Ectodermal cell (in vitro differentiated cells): Measurements from ENCODE around the gene SLC24A3.

ENCODE experiments used
- H3K27ac ChIP-seq: 2 replicates; pipeline ENCODE4 v1.7.0; 2013; ENCODE audit warnings: mild to moderate bottlenecking, low read depth, low read length; ENCODE audit not compliant: insufficient read depth, poor library complexity, severe bottlenecking
- H3K27me3 ChIP-seq: 2 replicates; pipeline ENCODE4 v1.7.0; 2013; ENCODE audit warnings: mild to moderate bottlenecking, low read length; ENCODE audit not compliant: insufficient read depth, control insufficient read depth, poor library complexity, severe bottlenecking
- H3K36me3 ChIP-seq: one replicate; pipeline ENCODE4 v1.7.0; 2013; ENCODE audit warnings: low read length; ENCODE audit not compliant: control insufficient read depth, insufficient read depth
- H3K4me1 ChIP-seq: one replicate; pipeline ENCODE4 v1.7.0; 2013; ENCODE audit warnings: low read length; ENCODE audit not compliant: control insufficient read depth, insufficient read depth
- H3K4me3 ChIP-seq: 2 replicates; pipeline ENCODE4 v1.7.0; 2013; ENCODE audit warnings: low read depth, low read length, control low read depth; ENCODE audit not compliant: insufficient read depth
- H3K9me3 ChIP-seq: 2 replicates; pipeline ENCODE4 v1.7.0; 2013; ENCODE audit warnings: mild to moderate bottlenecking, low read length, moderate library complexity; ENCODE audit not compliant: control insufficient read depth
- WGBS, 2 experiments: methylation state at CpG; one replicate each; pipeline ENCODE4 v1.1.7; 2013; ENCODE audit warnings: missing lambda C conversion rate in 2 of 2; 5-methylcytosine and 5-hydroxymethylcytosine counted together

SLC24A3 gene

GRCh38 chr20:19314621-19315020 lies 102.2 kb downstream of the SLC24A3 start:
- Histone ChIP-seq H3K4me1 (peaks cover 3% of the 10 kb centered on the region), H3K4me3 (no peak overlapping the region), H3K27me3 (no peaks in the 10 kb centered on the region), H3K9me3 (no peaks in the 10 kb centered on the region), H3K36me3 (no peaks in the 10 kb centered on the region), H3K27ac (no peak overlapping the region)
- 96 to 97% methylated on average over 7 of the region's 7 CpGs for WGBS, 2 experiments

DNA sequence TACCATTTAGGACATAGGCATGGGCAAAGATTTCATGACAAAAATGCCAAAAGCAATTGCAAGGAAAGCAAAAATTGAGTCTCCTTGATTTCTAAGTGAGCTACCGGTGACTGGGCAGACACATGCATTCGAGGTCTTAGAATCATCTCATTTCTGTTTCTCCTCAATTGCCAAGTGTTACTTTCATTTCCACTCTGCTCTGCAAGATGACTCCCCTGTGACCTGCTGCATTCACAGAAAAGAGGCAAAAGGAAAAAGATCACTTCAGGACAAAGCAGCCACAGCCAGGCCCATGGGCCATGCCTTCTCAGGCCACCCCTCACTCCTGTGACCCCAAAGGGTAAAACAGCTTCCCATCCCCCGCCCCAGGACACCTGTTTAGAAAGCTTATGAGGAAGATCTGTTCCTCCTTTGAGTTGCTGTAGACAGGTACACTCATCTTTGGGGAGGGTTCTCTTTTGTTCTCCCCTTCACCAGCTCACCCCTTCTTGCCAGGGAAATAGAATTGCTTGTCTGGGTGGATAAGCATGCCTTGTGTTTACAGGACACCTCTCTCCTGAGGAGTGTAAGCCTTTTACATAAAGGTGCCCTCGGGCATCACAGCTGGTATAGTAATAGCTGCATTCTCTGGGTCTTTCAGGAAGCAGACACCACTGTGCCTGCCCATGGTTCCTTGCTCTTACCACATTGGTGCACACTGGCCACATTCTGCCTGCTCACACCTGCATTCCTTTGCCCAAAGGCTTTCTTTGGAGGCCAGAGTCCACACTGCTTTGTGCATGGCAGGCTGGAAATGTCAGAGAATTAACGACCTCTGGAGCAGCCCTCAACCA lies 105.0 kb downstream of the SLC24A3 start:
- Histone ChIP-seq H3K4me1 (peaks cover 3% of the 10 kb centered on the region), H3K27me3 (no peaks in the 10 kb centered on the region), H3K36me3 (no peaks in the 10 kb centered on the region), H3K4me3 (no peak overlapping the region), H3K27ac (no peak overlapping the region), H3K9me3 (no peaks in the 10 kb centered on the region)
- 79 to 92% methylated on average over 5 of the region's 5 CpGs for WGBS, 2 experiments

DNA sequence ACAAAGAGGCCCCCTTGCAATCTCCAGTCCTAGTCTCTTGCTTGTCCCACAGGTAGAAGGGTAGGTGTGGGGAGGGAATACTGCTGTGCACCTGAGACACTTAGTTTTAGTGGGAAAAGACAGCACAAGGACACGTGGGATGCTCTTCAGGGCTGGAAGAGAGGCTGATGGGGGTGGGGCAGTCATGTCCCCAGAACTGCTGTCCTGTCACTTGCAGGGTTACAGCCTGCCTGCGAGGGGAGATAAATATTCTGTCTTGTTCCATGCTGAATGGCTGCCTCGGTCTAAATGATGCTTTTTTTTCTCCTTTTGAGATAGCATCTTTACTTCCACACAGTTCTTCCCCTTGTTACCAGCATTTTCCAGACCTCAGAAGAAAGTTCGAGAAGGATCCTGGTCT lies 106.2 kb downstream of the SLC24A3 start:
- no peaks in the 10 kb centered on the region for H3K9me3 ChIP-seq
- H3K36me3 ChIP-seq: no peaks in the 10 kb centered on the region
- H3K4me3 ChIP-seq: no peak overlapping the region
- H3K4me1 ChIP-seq: peaks cover 3% of the 10 kb centered on the region
- H3K27me3 ChIP-seq: no peaks in the 10 kb centered on the region
- H3K27ac ChIP-seq: no peak overlapping the region
- 87 to 90% methylated on average over 4 of the region's 4 CpGs for WGBS, 2 experiments

DNA sequence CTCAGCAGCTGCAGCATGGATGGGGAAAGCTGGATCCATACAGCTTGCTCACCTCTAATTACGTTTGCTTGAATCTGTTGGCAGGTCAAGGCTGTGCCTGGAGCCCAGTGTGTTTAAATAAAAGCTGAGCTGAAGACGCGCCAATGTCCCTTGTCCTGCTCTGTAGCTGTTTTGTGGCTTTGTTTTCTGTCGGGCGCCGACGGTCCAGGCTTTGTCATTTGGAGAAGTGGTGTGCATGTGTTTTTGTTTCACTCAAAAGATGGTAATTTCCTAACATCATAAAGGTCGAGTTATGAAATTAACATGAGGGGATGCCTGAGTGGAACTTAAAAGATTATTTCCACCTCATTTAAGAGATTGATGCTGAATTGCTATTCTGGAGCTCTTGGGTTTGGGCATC lies 107.6 kb downstream of the SLC24A3 start:
- H3K36me3 ChIP-seq: no peaks in the 10 kb centered on the region
- H3K4me1 ChIP-seq: peaks cover 3% of the 10 kb centered on the region
- H3K27ac ChIP-seq: no peak overlapping the region
- no peaks in the 10 kb centered on the region for H3K27me3 ChIP-seq
- H3K9me3 ChIP-seq: no peaks in the 10 kb centered on the region
- 93 to 94% methylated on average over 8 of the region's 8 CpGs for WGBS, 2 experiments
- no peak overlapping the region for H3K4me3 ChIP-seq

GRCh38 chr20:19321176-19321575 lies 108.7 kb downstream of the SLC24A3 start:
- peaks cover 3% of the 10 kb centered on the region for H3K4me1 ChIP-seq
- no peak overlapping the region for H3K4me3 ChIP-seq
- no peaks in the 10 kb centered on the region for H3K36me3 ChIP-seq
- no peaks in the 10 kb centered on the region for H3K27me3 ChIP-seq
- no peak overlapping the region for H3K27ac ChIP-seq
- no peaks in the 10 kb centered on the region for H3K9me3 ChIP-seq
- 94 to 95% methylated on average over 5 of the region's 5 CpGs for WGBS, 2 experiments

DNA sequence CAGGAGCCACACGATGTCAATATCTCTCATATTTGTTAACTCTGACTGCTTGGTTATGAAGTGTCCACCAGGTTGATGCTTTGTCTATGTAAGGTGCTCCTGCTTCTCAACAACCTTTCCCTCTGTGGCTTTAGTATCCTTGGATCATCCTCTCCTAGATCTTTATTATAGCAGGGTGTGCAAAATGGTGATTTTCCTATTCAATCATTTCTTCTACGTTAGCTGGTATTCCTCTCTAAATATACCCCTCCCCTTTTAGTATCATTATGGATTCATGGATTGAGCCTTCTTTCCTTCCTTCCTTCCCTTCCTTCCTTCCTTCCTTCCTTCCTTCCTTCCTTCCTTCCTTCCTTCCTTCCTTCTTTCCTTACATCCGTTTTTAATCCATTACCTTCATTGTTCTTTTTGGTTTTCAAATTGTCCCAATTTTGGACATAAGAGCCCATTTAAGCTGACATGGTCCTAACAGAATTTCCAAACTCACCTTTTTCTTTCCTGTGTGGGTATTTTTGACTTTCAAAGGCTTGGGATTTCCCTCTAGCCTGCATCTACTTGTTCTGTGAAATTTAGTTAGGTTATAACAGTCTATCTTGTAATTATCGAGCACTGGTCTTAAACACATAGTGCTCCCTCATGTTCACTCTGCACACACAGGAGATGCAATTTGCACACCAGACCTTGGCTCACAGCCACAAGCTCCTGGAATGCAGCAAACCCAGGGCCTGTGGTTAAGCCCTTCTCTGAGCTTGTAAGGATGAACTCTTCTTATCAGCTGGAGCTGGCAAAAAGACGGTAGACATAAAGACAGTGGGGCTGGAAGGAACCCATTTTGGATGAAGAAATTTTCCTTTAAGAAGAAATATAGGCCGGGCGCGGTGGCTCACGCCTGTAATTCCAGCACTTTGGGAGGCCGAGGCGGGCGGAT lies 109.9 kb downstream of the SLC24A3 start:
- H3K4me3 ChIP-seq: no peak overlapping the region
- H3K9me3 ChIP-seq: no peaks in the 10 kb centered on the region
- H3K36me3 ChIP-seq: no peaks in the 10 kb centered on the region
- H3K27me3 ChIP-seq: no peaks in the 10 kb centered on the region
- 89 to 93% methylated on average over 8 to 10 of the region's 12 CpGs for WGBS, 2 experiments
- H3K4me1 ChIP-seq: peaks cover 3% of the 10 kb centered on the region
- no peak overlapping the region for H3K27ac ChIP-seq

- H3K4me1 ChIP-seq: no peaks in the 10 kb centered on the region
- H3K27me3 ChIP-seq: no peaks in the 10 kb centered on the region
- H3K9me3 ChIP-seq: no peaks in the 10 kb centered on the region
- 94 to 95% methylated on average over 5 of the region's 5 CpGs for WGBS, 2 experiments
- no peak overlapping the region for H3K4me3 ChIP-seq
- no peak overlapping the region for H3K27ac ChIP-seq
- H3K36me3 ChIP-seq: no peaks in the 10 kb centered on the region
Observed at GRCh38 chr20:19327401-19327800, 115.0 kb downstream of the SLC24A3 start.

GRCh38 chr20:19328676-19329075 lies 116.2 kb downstream of the SLC24A3 start:
- no peak overlapping the region for H3K27ac ChIP-seq
- H3K36me3 ChIP-seq: no peaks in the 10 kb centered on the region
- H3K4me1 ChIP-seq: no peaks in the 10 kb centered on the region
- H3K9me3 ChIP-seq: no peaks in the 10 kb centered on the region
- H3K4me3 ChIP-seq: no peak overlapping the region
- no peaks in the 10 kb centered on the region for H3K27me3 ChIP-seq
- WGBS, 2 experiments: 90 to 96% methylated on average over 7 of the region's 7 CpGs

- Histone ChIP-seq H3K4me3 (no peak overlapping the region), H3K27ac (no peak overlapping the region), H3K36me3 (no peaks in the 10 kb centered on the region), H3K4me1 (no peaks in the 10 kb centered on the region), H3K27me3 (no peaks in the 10 kb centered on the region), H3K9me3 (no peaks in the 10 kb centered on the region)
- WGBS, 2 experiments: 94 to 95% methylated on average over 5 to 6 of the region's 6 CpGs
Observed at GRCh38 chr20:19330038-19330437, 117.6 kb downstream of the SLC24A3 start.

GRCh38 chr20:19330731-19331130 lies 118.3 kb downstream of the SLC24A3 start:
- H3K27me3 ChIP-seq: no peaks in the 10 kb centered on the region
- 97 to 100% methylated on average over 1 of the region's 1 CpG for WGBS, 2 experiments

More at GRCh38 chr20:19330731-19331130, 118.3 kb downstream of the SLC24A3 start:
- no peak overlapping the region for H3K27ac ChIP-seq
- no peak overlapping the region for H3K4me3 ChIP-seq
- no peaks in the 10 kb centered on the region for H3K36me3 ChIP-seq
- no peaks in the 10 kb centered on the region for H3K4me1 ChIP-seq
- no peaks in the 10 kb centered on the region for H3K9me3 ChIP-seq
